Natural killer cell (primary cell): ENCODE results near the gene KDM6A. TPM values are rescaled to one million over a fixed set of nuclear protein-coding genes. Genes with fewer than 3 reads are reported as not detected.

Source experiments
- ATAC-seq, 3 donors: fragments of 150-1000 bp in 2 of 3; fragments of 200-7000 bp in 1 of 3; cut with Tn5 transposase; 1 replicate in 1 of 3; 2 replicates in 2 of 3; pipeline ENCODE4 v1.10.0; 2021; ENCODE audit warnings: mild to moderate bottlenecking in 2 of 3, moderate library complexity in 2 of 3
- DNase-seq, 2 donors: peaks; one replicate each; pipeline versions ENCODE4 v3.0.0 to v3.0.0-alpha.2; 2013 to 2021; ENCODE audit warnings: mixed read lengths in 1 of 2
- H3K27ac ChIP-seq: one replicate; pipeline ENCODE4 v1.5.1; 2013; ENCODE audit warnings: mild to moderate bottlenecking, low read length
- H3K27me3 ChIP-seq: one replicate; pipeline ENCODE4 v1.6.1; 2013; ENCODE audit warnings: low read length; ENCODE audit not compliant: control insufficient read depth, insufficient read depth
- H3K36me3 ChIP-seq: one replicate; pipeline ENCODE4 v1.6.1; 2013; ENCODE audit warnings: low read length; ENCODE audit not compliant: control insufficient read depth, insufficient read depth
- H3K4me1 ChIP-seq: one replicate; pipeline ENCODE4 v1.6.1; 2013; ENCODE audit warnings: low read length; ENCODE audit not compliant: control insufficient read depth, insufficient read depth
- H3K4me3 ChIP-seq: one replicate; pipeline ENCODE4 v1.5.1; 2013; ENCODE audit warnings: low read length
- H3K9me3 ChIP-seq: one replicate; pipeline ENCODE4 v1.6.1; 2013; ENCODE audit warnings: low read length; ENCODE audit not compliant: control insufficient read depth, insufficient read depth
- H3K27ac Mint-ChIP-seq, 2 donors: one replicate each; pipeline ENCODE4 v1.8.0; 2022; ENCODE audit warnings: mild to moderate bottlenecking in 2 of 2, mixed read lengths in 2 of 2, moderate library complexity in 1 of 2
- H3K27me3 Mint-ChIP-seq, 2 donors: one replicate each; pipeline ENCODE4 v1.8.0; 2022; ENCODE audit warnings: low read depth in 2 of 2, mixed read lengths in 2 of 2
- H3K36me3 Mint-ChIP-seq: one replicate; pipeline ENCODE4 v1.8.0; 2022; ENCODE audit warnings: mixed read lengths
- H3K4me1 Mint-ChIP-seq, 2 donors: one replicate each; pipeline ENCODE4 v1.8.0; 2022; ENCODE audit warnings: mixed read lengths in 2 of 2
- H3K4me3 Mint-ChIP-seq: one replicate; pipeline ENCODE4 v1.8.0; 2022; ENCODE audit warnings: mild to moderate bottlenecking, moderate library complexity, mixed read lengths
- H3K9me3 Mint-ChIP-seq, 2 donors: one replicate each; pipeline ENCODE4 v1.8.0; 2022; ENCODE audit warnings: mixed read lengths in 2 of 2
- WGBS: methylation state at CpG from one replicate; pipeline ENCODE4 v1.1.7; 2013; ENCODE audit warnings: missing lambda C conversion rate; ENCODE audit not compliant: insufficient coverage; 5-methylcytosine and 5-hydroxymethylcytosine counted together
- intact Hi-C: fragments of 100-400 bp; cut with micrococcal nuclease; formaldehyde crosslinking; loops from one replicate; pipeline ENCODE4 v1.14.2; 2022
- total RNA-seq, 4 donors: library from RNA; stranded (reverse); fragments of 120-200 nt in 1 of 4; gene quantifications; one replicate each; pipeline versions ENCODE4 v1.2.3 to v1.2.4, GENCODE V29; 2013 to 2022
- TF ChIP-seq, protein P1 (sequence below): fragments of 200-600 bp; IDR thresholded peaks from one replicate; pipeline ENCODE4 v1.8.0; 2022; ENCODE audit warnings: antibody characterized with exemption

The KDM6A gene
- total RNA-seq, 3 donors from 2014 or later (not counting 1 experiment from before 2014, with no cell fraction given): 60.8 to 121 (median 73.1) TPM

- DNase-seq: no peak
Measured at GRCh38 chrX:44943007-44943406, 70.0 kb downstream of the KDM6A start.

DNA sequence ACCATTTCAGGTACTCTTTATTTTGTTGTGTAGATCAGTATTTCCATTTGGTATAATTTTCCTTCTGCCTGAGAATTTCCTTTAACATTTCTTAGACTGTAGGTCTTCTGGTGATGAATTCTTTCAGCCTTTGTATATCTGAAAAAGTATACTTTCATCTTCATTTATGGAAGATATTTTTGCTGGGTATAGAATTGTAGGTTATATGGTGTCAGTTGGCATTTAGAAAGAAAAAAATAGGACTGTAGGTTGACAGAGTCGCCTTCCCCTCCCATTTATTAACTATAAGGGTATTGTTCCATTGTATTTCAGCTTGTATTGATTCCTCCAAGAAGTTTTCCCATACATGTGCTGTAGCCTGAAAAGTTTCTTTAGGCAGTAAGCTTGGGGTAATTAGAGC, 71.9 kb downstream of the KDM6A start:
- peaks cover 13 to 45% of the 10 kb centered on the region in 2 donors for H3K4me1 Mint-ChIP-seq
- TF ChIP-seq, protein P1, sequence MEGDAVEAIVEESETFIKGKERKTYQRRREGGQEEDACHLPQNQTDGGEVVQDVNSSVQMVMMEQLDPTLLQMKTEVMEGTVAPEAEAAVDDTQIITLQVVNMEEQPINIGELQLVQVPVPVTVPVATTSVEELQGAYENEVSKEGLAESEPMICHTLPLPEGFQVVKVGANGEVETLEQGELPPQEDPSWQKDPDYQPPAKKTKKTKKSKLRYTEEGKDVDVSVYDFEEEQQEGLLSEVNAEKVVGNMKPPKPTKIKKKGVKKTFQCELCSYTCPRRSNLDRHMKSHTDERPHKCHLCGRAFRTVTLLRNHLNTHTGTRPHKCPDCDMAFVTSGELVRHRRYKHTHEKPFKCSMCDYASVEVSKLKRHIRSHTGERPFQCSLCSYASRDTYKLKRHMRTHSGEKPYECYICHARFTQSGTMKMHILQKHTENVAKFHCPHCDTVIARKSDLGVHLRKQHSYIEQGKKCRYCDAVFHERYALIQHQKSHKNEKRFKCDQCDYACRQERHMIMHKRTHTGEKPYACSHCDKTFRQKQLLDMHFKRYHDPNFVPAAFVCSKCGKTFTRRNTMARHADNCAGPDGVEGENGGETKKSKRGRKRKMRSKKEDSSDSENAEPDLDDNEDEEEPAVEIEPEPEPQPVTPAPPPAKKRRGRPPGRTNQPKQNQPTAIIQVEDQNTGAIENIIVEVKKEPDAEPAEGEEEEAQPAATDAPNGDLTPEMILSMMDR: no peak
- no peak for ATAC-seq

More at GRCh38 chrX:44943007-44943406, 70.0 kb downstream of the KDM6A start:
- H3K4me1 Mint-ChIP-seq: peaks cover 25 to 52% of the 10 kb centered on the region in 2 donors
- H3K9me3 ChIP-seq: no peaks in the 10 kb centered on the region
- no peaks in the 10 kb centered on the region for H3K36me3 ChIP-seq
- no peaks in the 10 kb centered on the region for H3K9me3 Mint-ChIP-seq
- intact Hi-C loops: no loop called here
- H3K4me3 ChIP-seq: no peak overlapping the region
- no peak overlapping the region for H3K27ac Mint-ChIP-seq
- no peak overlapping the region for H3K4me3 Mint-ChIP-seq
- H3K27ac ChIP-seq: no peak overlapping the region
- TF ChIP-seq, protein P1: no peak
- no peak for ATAC-seq
- H3K27me3 Mint-ChIP-seq: no peaks in the 10 kb centered on the region
- no peaks in the 10 kb centered on the region for H3K36me3 Mint-ChIP-seq
- H3K27me3 ChIP-seq: no peaks in the 10 kb centered on the region
- H3K4me1 ChIP-seq: no peaks in the 10 kb centered on the region
- WGBS: no CpG with 5 or more reads among the region's 3 CpGs

DNA sequence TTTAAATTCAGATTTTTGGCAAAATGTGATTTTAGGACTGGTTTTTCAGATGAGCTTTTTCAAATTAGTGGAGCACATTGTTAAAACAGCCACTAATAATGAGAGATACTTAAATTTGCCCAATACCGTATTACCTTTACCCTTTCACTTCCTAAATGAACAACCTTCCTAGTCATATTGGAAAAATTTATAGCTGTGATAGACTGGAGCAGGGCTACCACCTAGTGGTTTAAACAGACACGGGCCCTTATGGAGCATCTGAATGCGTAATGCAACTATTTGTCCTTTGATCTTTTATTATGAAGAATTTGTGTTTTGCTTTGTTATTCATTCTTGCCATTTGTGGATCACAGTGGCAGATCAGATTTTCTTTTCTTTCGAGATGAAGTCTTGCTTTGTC, 72.7 kb downstream of the KDM6A start:
- no peaks in the 10 kb centered on the region for H3K9me3 ChIP-seq
- Mint-ChIP-seq H3K36me3 (no peaks in the 10 kb centered on the region), H3K4me1 (peaks cover 19 to 53% of the 10 kb centered on the region in 2 donors), H3K9me3 (no peaks in the 10 kb centered on the region), H3K27ac (no peak overlapping the region), H3K27me3 (no peaks in the 10 kb centered on the region), H3K4me3 (no peak overlapping the region)
- 95% methylated on average over 3 of the region's 4 CpGs for WGBS
- no peaks in the 10 kb centered on the region for H3K36me3 ChIP-seq
- no peaks in the 10 kb centered on the region for H3K27me3 ChIP-seq
- H3K4me1 ChIP-seq: peaks cover 4% of the 10 kb centered on the region
- DNase-seq (peak in 1 of 2 donors; percentile 5), ATAC-seq (peak in 1 of 3 donors; percentile 35)
- intact Hi-C loops: no loop called here
- H3K4me3 ChIP-seq: no peak overlapping the region
- TF ChIP-seq, protein P1: no peak
- H3K27ac ChIP-seq: no peak overlapping the region

More for the DNA sequence above, 71.9 kb downstream of the KDM6A start:
- H3K36me3 ChIP-seq: no peaks in the 10 kb centered on the region
- H3K27ac ChIP-seq: no peak overlapping the region
- H3K4me1 ChIP-seq: peaks cover 4% of the 10 kb centered on the region
- Mint-ChIP-seq H3K27ac (no peak overlapping the region), H3K4me3 (no peak overlapping the region), H3K9me3 (no peaks in the 10 kb centered on the region), H3K27me3 (no peaks in the 10 kb centered on the region), H3K36me3 (no peaks in the 10 kb centered on the region)
- no CpG with 5 or more reads among the region's 1 CpG for WGBS
- intact Hi-C loops: no loop called here
- no peak for DNase-seq
- H3K4me3 ChIP-seq: no peak overlapping the region
- no peaks in the 10 kb centered on the region for H3K9me3 ChIP-seq
- H3K27me3 ChIP-seq: no peaks in the 10 kb centered on the region

GRCh38 chrX:44946771-44947170, 73.8 kb downstream of the KDM6A start:
- Histone ChIP-seq H3K4me1 (peaks cover 4% of the 10 kb centered on the region), H3K36me3 (no peaks in the 10 kb centered on the region), H3K27me3 (no peaks in the 10 kb centered on the region), H3K27ac (no peak overlapping the region), H3K4me3 (no peak overlapping the region), H3K9me3 (no peaks in the 10 kb centered on the region)
- ATAC-seq (no peak), DNase-seq (no peak)
- no peaks in the 10 kb centered on the region for H3K36me3 Mint-ChIP-seq
- no peaks in the 10 kb centered on the region for H3K9me3 Mint-ChIP-seq
- TF ChIP-seq, protein P1: no peak
- 100% methylated on average over 2 of the region's 4 CpGs for WGBS
- peaks cover 28 to 63% of the 10 kb centered on the region in 2 donors for H3K4me1 Mint-ChIP-seq
- H3K4me3 Mint-ChIP-seq: no peak overlapping the region
- H3K27ac Mint-ChIP-seq: no peak overlapping the region
- intact Hi-C loops: no loop called here
- no peaks in the 10 kb centered on the region for H3K27me3 Mint-ChIP-seq
